Esophagus muscularis mucosa (tissue), 4 donors: ENCODE data around the gene MERTK. TPM values are rescaled to one million over a fixed set of nuclear protein-coding genes. Genes with fewer than 3 reads are reported as not detected.
"Not testable (repeated sequence)": the region's sequence is repeated elsewhere in the genome, so short reads cannot be mapped to it uniquely, and the experiment has no call there.

ENCODE experiments used
- DNase-seq: peaks from one replicate; pipeline ENCODE4 v3.0.0-alpha.2; 2017; ENCODE audit errors: extremely low spot score
- H3K27ac ChIP-seq, 4 donors: fragments of 200-600 bp; sonication (generic); replicated peaks in 1 of 4; 1 replicate in 3 of 4; 2 replicates in 1 of 4; pipeline ENCODE4 v1.5.1; 2016 to 2019; ENCODE audit warnings: mild to moderate bottlenecking in 1 of 4
- H3K27me3 ChIP-seq, 4 donors: fragments of 200-600 bp; sonication (generic); one replicate each; pipeline versions ENCODE4 v1.5.1 to v1.6.0; 2016 to 2019
- H3K36me3 ChIP-seq, 4 donors: fragments of 200-600 bp; sonication (generic); one replicate each; pipeline ENCODE4 v1.5.1; 2016 to 2019
- H3K4me1 ChIP-seq, 4 donors: fragments of 200-600 bp; sonication (generic); one replicate each; pipeline ENCODE4 v1.5.1; 2016 to 2019
- H3K4me3 ChIP-seq, 4 donors: fragments of 200-600 bp; sonication (generic); 1 replicate in 2 of 4; 2 replicates in 2 of 4; pipeline ENCODE4 v1.5.1; 2016 to 2019; ENCODE audit warnings: mild to moderate bottlenecking in 4 of 4, moderate library complexity in 1 of 4
- H3K9me3 ChIP-seq, 4 donors: fragments of 200-600 bp; sonication (generic); 1 replicate in 3 of 4; 2 replicates in 1 of 4; pipeline ENCODE4 v1.5.1; 2016 to 2019
- EP300 ChIP-seq: sonication (generic); formaldehyde crosslinking; IDR thresholded peaks from one replicate; pipeline ENCODE4 v1.6.1; 2017; ENCODE audit warnings: antibody characterized with exemption
- POLR2A ChIP-seq: fragments of 450-650 bp; IDR thresholded peaks from one replicate; pipeline ENCODE4 v1.6.1; 2017; ENCODE audit warnings: antibody characterized with exemption, moderate library complexity, mild to moderate bottlenecking, low read depth
- POLR2AphosphoS5 ChIP-seq, 2 donors: sonication (generic); formaldehyde crosslinking; IDR thresholded peaks; one replicate each; pipeline ENCODE4 v1.6.1; 2017; ENCODE audit warnings: antibody characterized with exemption in 2 of 2
- WGBS: methylation state at CpG from one replicate; pipeline ENCODE4 v1.1.5; 2018; 5-methylcytosine and 5-hydroxymethylcytosine counted together
- intact Hi-C: fragments of 100-400 bp; cut with DNase I; formaldehyde crosslinking; loops from one replicate; pipeline ENCODE4 v1.15.1; 2023
- total RNA-seq, 4 donors: library from RNA; depleted of rRNA; stranded (reverse); fragments of >200 nt; gene quantifications; one replicate each; pipeline versions ENCODE4 v1.1.0 to v1.2.1, GENCODE V29; 2016
- TF ChIP-seq, protein P1 (sequence below), 3 experiments: fragments of 200-600 bp in 2 of 3; fragments of 450-650 bp in 1 of 3; sonication (generic) in 2 of 3; IDR thresholded peaks; one replicate each; pipeline ENCODE4 v1.5.1; 2017 to 2019; ENCODE audit warnings: antibody characterized with exemption in 3 of 3, mild to moderate bottlenecking in 2 of 3, moderate library complexity in 1 of 3

Gene MERTK
- total RNA-seq, 4 donors from 2014 or later: 19.9 to 31.0 (median 22.3) TPM

DNA sequence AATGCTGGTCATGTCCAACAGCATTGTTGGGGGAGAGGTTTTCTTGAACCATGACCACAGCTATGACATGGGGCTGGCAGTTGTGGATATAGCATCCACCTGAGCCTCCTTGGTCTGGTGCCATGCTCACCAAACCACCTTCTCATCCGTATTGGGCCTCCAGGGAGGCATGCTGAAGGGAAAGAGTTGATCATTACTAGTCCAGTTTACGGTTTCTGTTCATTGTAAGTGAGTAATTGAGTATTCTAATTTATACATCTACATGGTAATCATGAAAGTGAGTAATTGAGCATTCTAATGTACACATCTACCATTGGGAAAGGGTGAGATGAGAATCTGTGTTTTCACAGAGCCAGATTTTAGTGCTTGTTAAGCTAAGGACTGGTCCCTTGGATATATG, 163.4 kb downstream of the MERTK start:
- TF ChIP-seq EP300 (no peak), POLR2AphosphoS5 (IDR thresholded peaks at IDR 0.05) (no peak), POLR2A (no peak)
- TF ChIP-seq, protein P1, sequence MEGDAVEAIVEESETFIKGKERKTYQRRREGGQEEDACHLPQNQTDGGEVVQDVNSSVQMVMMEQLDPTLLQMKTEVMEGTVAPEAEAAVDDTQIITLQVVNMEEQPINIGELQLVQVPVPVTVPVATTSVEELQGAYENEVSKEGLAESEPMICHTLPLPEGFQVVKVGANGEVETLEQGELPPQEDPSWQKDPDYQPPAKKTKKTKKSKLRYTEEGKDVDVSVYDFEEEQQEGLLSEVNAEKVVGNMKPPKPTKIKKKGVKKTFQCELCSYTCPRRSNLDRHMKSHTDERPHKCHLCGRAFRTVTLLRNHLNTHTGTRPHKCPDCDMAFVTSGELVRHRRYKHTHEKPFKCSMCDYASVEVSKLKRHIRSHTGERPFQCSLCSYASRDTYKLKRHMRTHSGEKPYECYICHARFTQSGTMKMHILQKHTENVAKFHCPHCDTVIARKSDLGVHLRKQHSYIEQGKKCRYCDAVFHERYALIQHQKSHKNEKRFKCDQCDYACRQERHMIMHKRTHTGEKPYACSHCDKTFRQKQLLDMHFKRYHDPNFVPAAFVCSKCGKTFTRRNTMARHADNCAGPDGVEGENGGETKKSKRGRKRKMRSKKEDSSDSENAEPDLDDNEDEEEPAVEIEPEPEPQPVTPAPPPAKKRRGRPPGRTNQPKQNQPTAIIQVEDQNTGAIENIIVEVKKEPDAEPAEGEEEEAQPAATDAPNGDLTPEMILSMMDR (IDR thresholded peaks at IDR 0.05): no peak
- Histone ChIP-seq H3K36me3 (peaks cover 4 to 61% (median 42%) of the 10 kb centered on the region in 4 donors), H3K9me3 (no peaks in the 10 kb centered on the region), H3K27me3 (no peaks in the 10 kb centered on the region), H3K4me1 (peaks cover 17 to 19% (median 18%) of the 10 kb centered on the region in 4 donors), H3K27ac (no peak overlapping the region), H3K4me3 (no peak overlapping the region)
- no peak for DNase-seq
- WGBS: 95% methylated on average over 2 of the region's 2 CpGs
- intact Hi-C loops: no loop called here

DNA sequence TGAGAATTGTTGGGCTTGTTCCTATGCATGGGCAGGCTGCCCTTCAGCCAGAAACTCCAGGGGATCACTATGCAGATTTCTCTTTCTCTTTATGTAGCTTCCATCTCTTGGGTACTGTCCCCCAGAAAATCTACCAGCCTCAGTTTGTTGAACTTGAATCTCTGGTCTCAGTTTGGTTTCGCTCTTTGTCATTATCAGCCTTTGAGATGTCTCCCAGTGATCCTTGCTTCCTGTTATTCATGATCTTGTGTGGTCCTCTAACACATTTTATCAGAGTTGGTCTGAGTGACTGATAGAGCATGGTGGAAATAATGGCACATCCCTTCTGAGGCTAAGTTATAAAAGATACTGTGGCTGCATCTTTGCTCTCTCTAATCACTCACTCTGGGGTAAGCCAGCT, 164.5 kb downstream of the MERTK start:
- intact Hi-C loops: no loop called here
- TF ChIP-seq EP300 (no peak), POLR2AphosphoS5 (IDR thresholded peaks at IDR 0.05) (no peak), POLR2A (no peak)
- TF ChIP-seq, protein P1 (IDR thresholded peaks at IDR 0.05): no peak
- no peak for DNase-seq
- Histone ChIP-seq H3K27me3 (no peaks in the 10 kb centered on the region), H3K36me3 (peaks cover 4 to 72% (median 51%) of the 10 kb centered on the region in 4 donors), H3K4me1 (peaks cover 7 to 9% (median 8%) of the 10 kb centered on the region in 4 donors), H3K9me3 (no peaks in the 10 kb centered on the region), H3K4me3 (no peak overlapping the region), H3K27ac (no peak overlapping the region)
- 100% methylated on average over 1 of the region's 1 CpG for WGBS

- Histone ChIP-seq H3K9me3 (no peaks in the 10 kb centered on the region), H3K27ac (no peak overlapping the region), H3K4me3 (no peak overlapping the region), H3K4me1 (peaks cover 0 to 4% (median 0%) of the 10 kb centered on the region in 4 donors), H3K27me3 (no peaks in the 10 kb centered on the region), H3K36me3 (peaks cover 8 to 88% (median 68%) of the 10 kb centered on the region in 4 donors)
- TF ChIP-seq POLR2AphosphoS5 (IDR thresholded peaks at IDR 0.05) (no peak), EP300 (no peak)
- no peak for DNase-seq
- intact Hi-C loops: no loop called here
- WGBS: 79% methylated on average over 5 of the region's 5 CpGs
Observed at GRCh38 chr2:112065486-112065885, 167.1 kb downstream of the MERTK start.

- Histone ChIP-seq H3K9me3 (no peaks in the 10 kb centered on the region), H3K4me1 (peaks cover 0 to 4% (median 0%) of the 10 kb centered on the region in 4 donors), H3K27ac (no peak overlapping the region), H3K27me3 (no peaks in the 10 kb centered on the region), H3K4me3 (no peak overlapping the region), H3K36me3 (peaks cover 8 to 91% (median 69%) of the 10 kb centered on the region in 4 donors)
- intact Hi-C loops: no loop called here
- WGBS: 81% methylated on average over 1 of the region's 1 CpG
- DNase-seq: no peak
- TF ChIP-seq, protein P1 (IDR thresholded peaks at IDR 0.05): no peak
- TF ChIP-seq POLR2AphosphoS5 (IDR thresholded peaks at IDR 0.05) (no peak), EP300 (no peak), POLR2A (no peak)
Observed at GRCh38 chr2:112065966-112066365, 167.6 kb downstream of the MERTK start.

DNA sequence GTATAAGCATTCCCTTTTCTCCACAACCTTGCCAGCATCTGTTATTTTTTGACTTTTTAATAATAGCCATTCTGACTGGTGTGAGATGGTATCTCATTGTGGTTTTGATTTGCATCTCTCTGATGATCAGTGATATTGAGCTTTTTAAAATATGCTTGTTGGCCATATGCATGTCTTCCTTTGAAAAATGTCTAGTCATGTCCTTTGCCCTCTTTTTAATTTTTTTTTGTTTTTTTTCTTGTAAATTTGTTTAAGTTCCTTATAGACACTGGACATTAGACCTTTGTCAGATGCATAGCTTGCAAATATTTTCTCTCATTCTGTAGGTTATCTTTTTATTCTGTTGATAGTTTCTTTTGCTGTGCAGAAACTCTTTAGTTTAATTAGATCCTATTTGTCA, 171.4 kb downstream of the MERTK start:
- H3K27ac ChIP-seq, DNase-seq, intact Hi-C loops, H3K9me3 ChIP-seq, H3K4me3 ChIP-seq, H3K27me3 ChIP-seq, H3K4me1 ChIP-seq: not testable (repeated sequence)
- H3K36me3 ChIP-seq: peaks cover 14 to 83% (median 54%) of the 10 kb centered on the region in 4 donors

GRCh38 chr2:112073875-112074274, 175.5 kb downstream of the MERTK start:
- peaks cover 14 to 64% (median 32%) of the 10 kb centered on the region in 4 donors for H3K36me3 ChIP-seq

More at GRCh38 chr2:112073875-112074274, 175.5 kb downstream of the MERTK start:
- H3K4me3 ChIP-seq: no peak overlapping the region
- peaks cover 0 to 11% (median 5%) of the 10 kb centered on the region in 4 donors for H3K4me1 ChIP-seq
- intact Hi-C loops: no loop called here
- H3K27me3 ChIP-seq: no peaks in the 10 kb centered on the region
- DNase-seq: no peak
- TF ChIP-seq EP300 (no peak), POLR2AphosphoS5 (IDR thresholded peaks at IDR 0.05) (no peak), POLR2A (no peak)
- TF ChIP-seq, protein P1 (IDR thresholded peaks at IDR 0.05): no peak
- H3K9me3 ChIP-seq: no peaks in the 10 kb centered on the region
- H3K27ac ChIP-seq: no peak overlapping the region
- 98% methylated on average over 3 of the region's 3 CpGs for WGBS
